Neural crest cell (in vitro differentiated cells): ENCODE results near the gene ALPK1. TPM values are rescaled to one million over a fixed set of nuclear protein-coding genes. Genes with fewer than 3 reads are reported as not detected.

Experiments
- DNase-seq: peaks from one replicate; pipeline ENCODE4 v3.0.0; 2021; ENCODE audit warnings: low read depth, mixed read lengths, low spot score
- H3K27ac Mint-ChIP-seq: one replicate; pipeline ENCODE4 v1.8.0; 2021; ENCODE audit warnings: mild to moderate bottlenecking, mixed read lengths; ENCODE audit not compliant: unreplicated experiment
- H3K27me3 Mint-ChIP-seq: 2 replicates; pipeline ENCODE4 v1.8.0; 2021; ENCODE audit warnings: low read depth, mild to moderate bottlenecking, mixed read lengths
- H3K36me3 Mint-ChIP-seq: 2 replicates; pipeline ENCODE4 v1.8.0; 2021; ENCODE audit warnings: low read depth, mild to moderate bottlenecking, mixed read lengths
- H3K4me1 Mint-ChIP-seq: 2 replicates; pipeline ENCODE4 v1.8.0; 2021; ENCODE audit warnings: mixed read lengths
- H3K4me3 Mint-ChIP-seq: one replicate; pipeline ENCODE4 v1.8.0; 2021; ENCODE audit warnings: mild to moderate bottlenecking, mixed read lengths
- H3K9me3 Mint-ChIP-seq: 2 replicates; pipeline ENCODE4 v1.8.0; 2021; ENCODE audit warnings: mixed read lengths
- CTCF ChIP-seq: fragments of 200-600 bp; sonication (generic); conservative IDR thresholded peaks from 2 replicates; pipeline ENCODE4 v1.5.0; 2021; ENCODE audit warnings: antibody characterized with exemption, mild to moderate bottlenecking
- total RNA-seq: library from RNA; stranded (reverse); gene quantifications from 2 replicates; pipeline ENCODE4 v1.2.1, GENCODE V29; 2021

Gene ALPK1
- total RNA-seq, 1 donor from 2014 or later: 0.68 TPM

GRCh38 chr4:112377594-112378242, 80.5 kb downstream of the ALPK1 start:
- H3K9me3 Mint-ChIP-seq: peaks cover 6% of the 10 kb centered on the region
- H3K27me3 Mint-ChIP-seq: peaks cover 39% of the 10 kb centered on the region
- H3K4me3 Mint-ChIP-seq: peak overlapping the region; percentile 36
- H3K4me1 Mint-ChIP-seq: peaks cover 39% of the 10 kb centered on the region
- no peak overlapping the region for H3K27ac Mint-ChIP-seq
- TF ChIP-seq CTCF: no peak
- no peaks in the 10 kb centered on the region for H3K36me3 Mint-ChIP-seq
- no peak for DNase-seq

- DNase-seq: no peak
- Mint-ChIP-seq H3K4me3 (peak overlapping the region; percentile 17), H3K36me3 (no peaks in the 10 kb centered on the region), H3K27me3 (peaks cover 39% of the 10 kb centered on the region), H3K4me1 (peaks cover 39% of the 10 kb centered on the region), H3K27ac (no peak overlapping the region), H3K9me3 (peaks cover 6% of the 10 kb centered on the region)
- no peak for TF ChIP-seq CTCF
These were observed 81.1 kb downstream of the ALPK1 start for GRCh38 chr4:112378243-112378620.

- no peaks in the 10 kb centered on the region for H3K36me3 Mint-ChIP-seq
- H3K4me3 Mint-ChIP-seq: peak overlapping the region; percentile 24
- H3K9me3 Mint-ChIP-seq: peaks cover 6% of the 10 kb centered on the region
- peaks cover 39% of the 10 kb centered on the region for H3K4me1 Mint-ChIP-seq
- no peak for DNase-seq
- H3K27me3 Mint-ChIP-seq: peaks cover 39% of the 10 kb centered on the region
- TF ChIP-seq CTCF: no peak
- H3K27ac Mint-ChIP-seq: peak overlapping the region; percentile 20
These were observed 81.7 kb downstream of the ALPK1 start for GRCh38 chr4:112378858-112379257.

- Mint-ChIP-seq H3K4me1 (peaks cover 39% of the 10 kb centered on the region), H3K4me3 (peak overlapping the region; percentile 24), H3K36me3 (no peaks in the 10 kb centered on the region), H3K27ac (peak overlapping the region; percentile 16), H3K9me3 (peaks cover 4% of the 10 kb centered on the region), H3K27me3 (peaks cover 39% of the 10 kb centered on the region)
- peak; percentile 55 for TF ChIP-seq CTCF
- peak; percentile 56 for DNase-seq
These were observed 82.1 kb downstream of the ALPK1 start for GRCh38 chr4:112379306-112379705.

GRCh38 chr4:112381996-112382692, 85.0 kb downstream of the ALPK1 start:
- TF ChIP-seq CTCF: no peak
- Mint-ChIP-seq H3K4me3 (no peak overlapping the region), H3K27ac (peak overlapping the region; percentile 65), H3K9me3 (no peaks in the 10 kb centered on the region), H3K27me3 (peaks cover 38% of the 10 kb centered on the region), H3K36me3 (no peaks in the 10 kb centered on the region), H3K4me1 (peaks cover 52% of the 10 kb centered on the region)
- no peak for DNase-seq
